H9 (cell line): ENCODE measurements around the gene ALMS1. TPM values are rescaled to one million over a fixed set of nuclear protein-coding genes. Genes with fewer than 3 reads are reported as not detected.
"Not testable (repeated sequence)": the region's sequence is repeated elsewhere in the genome, so short reads cannot be mapped to it uniquely, and the experiment has no call there.

ENCODE experiments used
- DNase-seq: peaks from one replicate; pipeline ENCODE4 v3.0.0-alpha.2; 2017
- H2AFZ ChIP-seq: one replicate; pipeline ENCODE4 v1.6.1; 2013; ENCODE audit warnings: mild to moderate bottlenecking, low read length, control low read depth, moderate library complexity
- H2AK5ac ChIP-seq: 2 replicates; pipeline ENCODE4 v1.6.1; 2013; ENCODE audit warnings: low read length, control low read depth, mixed read lengths; ENCODE audit not compliant: insufficient read length
- H2BK120ac ChIP-seq: one replicate; pipeline ENCODE4 v1.6.1; 2013; ENCODE audit warnings: low read depth, mild to moderate bottlenecking, low read length, control low read depth, inconsistent platforms; ENCODE audit not compliant: poor library complexity, severe bottlenecking
- H2BK12ac ChIP-seq: 2 replicates; pipeline ENCODE4 v1.6.1; 2013; ENCODE audit warnings: low read length, control low read depth, mixed read lengths, low read depth; ENCODE audit not compliant: insufficient read length
- H2BK15ac ChIP-seq: 2 replicates; pipeline ENCODE4 v1.6.1; 2013; ENCODE audit warnings: low read depth, low read length, control low read depth
- H2BK20ac ChIP-seq: one replicate; pipeline ENCODE4 v1.6.1; 2013; ENCODE audit warnings: low read depth, mild to moderate bottlenecking, low read length, control low read depth, inconsistent platforms; ENCODE audit not compliant: poor library complexity, severe bottlenecking
- H2BK5ac ChIP-seq: 2 replicates; pipeline ENCODE4 v1.6.1; 2013; ENCODE audit warnings: low read length, control low read depth, mixed read lengths; ENCODE audit not compliant: insufficient read length
- H3K14ac ChIP-seq: 2 replicates; pipeline ENCODE4 v1.6.1; 2013; ENCODE audit warnings: low read length, control low read depth; ENCODE audit not compliant: insufficient read depth
- H3K18ac ChIP-seq: 2 replicates; pipeline ENCODE4 v1.6.1; 2013; ENCODE audit warnings: low read depth, mild to moderate bottlenecking, mixed read lengths, low read length, control low read depth; ENCODE audit not compliant: insufficient read length
- H3K23ac ChIP-seq: 2 replicates; pipeline ENCODE4 v1.6.1; 2013; ENCODE audit warnings: low read length, control low read depth, mixed read lengths, low read depth; ENCODE audit not compliant: insufficient read length
- H3K23me2 ChIP-seq: 2 replicates; pipeline ENCODE4 v1.6.1; 2013; ENCODE audit warnings: low read depth, mild to moderate bottlenecking, mixed read lengths, low read length, control low read depth; ENCODE audit not compliant: insufficient read length, poor library complexity, severe bottlenecking
- H3K27ac ChIP-seq: 2 replicates; pipeline ENCODE4 v1.5.1; 2013; ENCODE audit warnings: low read length, control low read depth, mixed read lengths, low read depth; ENCODE audit not compliant: insufficient read length
- H3K27me3 ChIP-seq: 2 replicates; pipeline ENCODE4 v1.6.1; 2013; ENCODE audit warnings: low read length, control low read depth, inconsistent platforms; ENCODE audit not compliant: insufficient read depth
- H3K4ac ChIP-seq: 2 replicates; pipeline ENCODE4 v1.6.1; 2013; ENCODE audit warnings: low read depth, mild to moderate bottlenecking, control low read depth, inconsistent platforms, low read length, moderate library complexity
- H3K4me1 ChIP-seq: 2 replicates; pipeline ENCODE4 v1.6.1; 2013; ENCODE audit warnings: low read length, control low read depth, inconsistent platforms; ENCODE audit not compliant: insufficient read depth
- H3K4me2 ChIP-seq: 2 replicates; pipeline ENCODE4 v1.6.1; 2013; ENCODE audit warnings: low read length, control low read depth, mixed read lengths; ENCODE audit not compliant: insufficient read length, insufficient read depth
- H3K56ac ChIP-seq: 2 replicates; pipeline ENCODE4 v1.6.1; 2013; ENCODE audit warnings: low read depth, mild to moderate bottlenecking, mixed read lengths, low read length, control low read depth; ENCODE audit not compliant: insufficient read length
- H3K79me1 ChIP-seq: 2 replicates; pipeline ENCODE4 v1.6.1; 2013; ENCODE audit warnings: low read depth, mild to moderate bottlenecking, moderate library complexity, low read length, control low read depth, inconsistent platforms; ENCODE audit not compliant: insufficient read depth, poor library complexity, severe bottlenecking
- H3K79me2 ChIP-seq: 2 replicates; pipeline ENCODE4 v1.6.1; 2013; ENCODE audit warnings: low read length, control low read depth, inconsistent platforms; ENCODE audit not compliant: insufficient read depth
- H3K9ac ChIP-seq: 2 replicates; pipeline ENCODE4 v1.6.1; 2013; ENCODE audit warnings: low read length, control low read depth, mixed read lengths; ENCODE audit not compliant: insufficient read length; ENCODE audit errors: extremely low read depth
- H3K9me3 ChIP-seq: one replicate; pipeline ENCODE4 v1.6.1; 2013; ENCODE audit warnings: low read depth, low read length, inconsistent platforms; ENCODE audit not compliant: control insufficient read depth
- H3T11ph ChIP-seq: one replicate; pipeline ENCODE4 v1.6.1; 2013; ENCODE audit warnings: mild to moderate bottlenecking, low read length, control low read depth, inconsistent platforms
- H4K20me1 ChIP-seq: one replicate; pipeline ENCODE4 v1.6.1; 2013; ENCODE audit not compliant: control insufficient read depth, insufficient read length, insufficient read depth
- H4K5ac ChIP-seq: 2 replicates; pipeline ENCODE4 v1.6.1; 2013; ENCODE audit warnings: low read depth, mild to moderate bottlenecking, mixed read lengths, low read length, control low read depth; ENCODE audit not compliant: insufficient read length
- H4K8ac ChIP-seq: replicated peaks from 2 replicates; pipeline ENCODE4 v1.6.1; 2013; ENCODE audit warnings: low read length, control low read depth, mixed read lengths, low read depth; ENCODE audit not compliant: insufficient read length
- H4K91ac ChIP-seq: 2 replicates; pipeline ENCODE4 v1.6.1; 2013; ENCODE audit warnings: low read depth, mild to moderate bottlenecking, moderate library complexity, mixed read lengths, low read length, control low read depth; ENCODE audit not compliant: insufficient read length
- H3K27ac Mint-ChIP-seq, 3 experiments: 2 replicates in 2 of 3; 3 replicates in 1 of 3; pipeline ENCODE4 v1.8.0; 2020 to 2021; ENCODE audit warnings: mixed read lengths in 3 of 3, mild to moderate bottlenecking in 1 of 3, moderate library complexity in 1 of 3
- H3K27me3 Mint-ChIP-seq: 2 replicates; pipeline ENCODE4 v1.8.0; 2021; ENCODE audit warnings: low read depth, mild to moderate bottlenecking, moderate library complexity, mixed read lengths
- H3K36me3 Mint-ChIP-seq, 3 experiments: 2 replicates in 2 of 3; 3 replicates in 1 of 3; pipeline ENCODE4 v1.8.0; 2020 to 2021; ENCODE audit warnings: low read depth in 3 of 3, mixed read lengths in 3 of 3; ENCODE audit not compliant: insufficient read depth in 1 of 3
- H3K4me1 Mint-ChIP-seq, 2 experiments: 2 replicates each; pipeline ENCODE4 v1.8.0; 2020; ENCODE audit warnings: mixed read lengths in 2 of 2
- H3K4me3 Mint-ChIP-seq, 2 experiments: 2 replicates in 1 of 2; 3 replicates in 1 of 2; pipeline ENCODE4 v1.8.0; 2020 to 2021; ENCODE audit warnings: mild to moderate bottlenecking in 2 of 2, mixed read lengths in 2 of 2, moderate library complexity in 1 of 2
- H3K9me3 Mint-ChIP-seq, 2 experiments: 2 replicates in 1 of 2; 3 replicates in 1 of 2; pipeline ENCODE4 v1.8.0; 2020; ENCODE audit warnings: mild to moderate bottlenecking in 2 of 2, mixed read lengths in 2 of 2, moderate library complexity in 1 of 2
- CTCF ChIP-seq: fragments of 200-600 bp; sonication (generic); conservative IDR thresholded peaks from 3 replicates; pipeline ENCODE4 v1.8.0; 2021; ENCODE audit warnings: antibody characterized with exemption, mild to moderate bottlenecking
- WGBS: extraction: QIAGEN DNeasy Blood & Tissue Kit; methylation state at CpG from one replicate; pipeline ENCODE4 v1.1.7; 2013; ENCODE audit warnings: missing lambda C conversion rate, low lambda C conversion rate, mixed read lengths; ENCODE audit not compliant: insufficient read length; ENCODE audit errors: extremely low coverage; 5-methylcytosine and 5-hydroxymethylcytosine counted together
- total RNA-seq: library from RNA; stranded (reverse); gene quantifications from 2 replicates; pipeline ENCODE4 v1.2.1, GENCODE V29; 2021

ALMS1 gene
- total RNA-seq, 1 experiment from 2014 or later = 36.2 TPM

GRCh38 chr2:73528688-73529087, 143.1 kb downstream of the ALMS1 start:
- no peak overlapping the region for H2BK12ac ChIP-seq
- no peaks in the 10 kb centered on the region for H3K79me2 ChIP-seq
- DNase-seq = no peak
- no peak overlapping the region for H4K91ac ChIP-seq
- Mint-ChIP-seq H3K9me3 (peaks cover 65 to 71% of the 10 kb centered on the region in 2 experiments), H3K4me1 (no peaks in the 10 kb centered on the region), H3K36me3 (peaks cover 85 to 94% (median 85%) of the 10 kb centered on the region in 3 experiments), H3K4me3 (no peak overlapping the region), H3K27me3 (no peaks in the 10 kb centered on the region), H3K27ac (no peak overlapping the region)
- no peak overlapping the region for H2AFZ ChIP-seq
- H3K4me1 ChIP-seq = no peaks in the 10 kb centered on the region
- H3T11ph ChIP-seq = no peak overlapping the region
- no peak overlapping the region for H3K4ac ChIP-seq
- no peaks in the 10 kb centered on the region for H3K27me3 ChIP-seq
- H2BK15ac ChIP-seq = no peak overlapping the region
- H3K9me3 ChIP-seq = peaks cover 21% of the 10 kb centered on the region
- H3K14ac ChIP-seq = no peak overlapping the region
- H3K79me1 ChIP-seq = no peaks in the 10 kb centered on the region
- no peak overlapping the region for H3K18ac ChIP-seq
- no peak overlapping the region for H3K23ac ChIP-seq
- no peak overlapping the region for H4K5ac ChIP-seq
- no peak overlapping the region for H3K4me2 ChIP-seq
- H3K23me2 ChIP-seq = no peaks in the 10 kb centered on the region
- H2AK5ac ChIP-seq = no peak overlapping the region
- no peak overlapping the region for H2BK5ac ChIP-seq
- no peak overlapping the region for H3K56ac ChIP-seq
- no peak overlapping the region for H3K9ac ChIP-seq
- no CpG with 5 or more reads among the region's 1 CpG for WGBS
- H2BK20ac ChIP-seq = no peak overlapping the region
- no peak overlapping the region for H2BK120ac ChIP-seq
- no peak overlapping the region for H4K8ac ChIP-seq
- no peaks in the 10 kb centered on the region for H4K20me1 ChIP-seq
- no peak for TF ChIP-seq CTCF
- no peak overlapping the region for H3K27ac ChIP-seq

GRCh38 chr2:73530773-73531172, 145.1 kb downstream of the ALMS1 start:
- not testable (repeated sequence) for H3K4me1 Mint-ChIP-seq, H3K27me3 Mint-ChIP-seq, H2AFZ ChIP-seq, H3K14ac ChIP-seq, H3K4ac ChIP-seq, H3K27ac ChIP-seq, H2BK12ac ChIP-seq, H2BK15ac ChIP-seq, H2BK5ac ChIP-seq, H3K79me1 ChIP-seq, H4K20me1 ChIP-seq, H3K18ac ChIP-seq, H3K23me2 ChIP-seq, H2AK5ac ChIP-seq, H4K5ac ChIP-seq, H3K56ac ChIP-seq, H3K27me3 ChIP-seq, H3K9ac ChIP-seq, DNase-seq, H2BK120ac ChIP-seq, H3K79me2 ChIP-seq, H4K8ac ChIP-seq, H3K23ac ChIP-seq, H2BK20ac ChIP-seq, H3K4me2 ChIP-seq, H3K4me3 Mint-ChIP-seq, H3K4me1 ChIP-seq, H3T11ph ChIP-seq, H3K27ac Mint-ChIP-seq, H4K91ac ChIP-seq
- peaks cover 59 to 61% of the 10 kb centered on the region in 2 experiments for H3K9me3 Mint-ChIP-seq
- whole genome bisulfite sequencing = no CpG with 5 or more reads among the region's 4 CpGs
- peaks cover 21% of the 10 kb centered on the region for H3K9me3 ChIP-seq
- H3K36me3 Mint-ChIP-seq = peaks cover 86 to 98% (median 86%) of the 10 kb centered on the region in 3 experiments
